A673 (cell line): ENCODE measurements around the gene TECPR2.

Experiments used
- EZH2 ChIP-seq: fragments of 200-600 bp; sonication (generic); IDR thresholded peaks from 2 replicates; pipeline ENCODE4 v1.6.1; 2017; ENCODE audit warnings: borderline replicate concordance, low read depth, mild to moderate bottlenecking, mixed read lengths, antibody characterized with exemption, low read length; ENCODE audit not compliant: poor library complexity, severe bottlenecking
- TF ChIP-seq, protein P1 (sequence below): fragments of 300-800, 200-600 bp; sonication (generic); conservative IDR thresholded peaks from 2 replicates; pipeline ENCODE4 v1.5.1; 2017; ENCODE audit warnings: low read depth, mild to moderate bottlenecking, antibody characterized with exemption, low read length, moderate library complexity, mixed read lengths

- TF ChIP-seq, protein P1, sequence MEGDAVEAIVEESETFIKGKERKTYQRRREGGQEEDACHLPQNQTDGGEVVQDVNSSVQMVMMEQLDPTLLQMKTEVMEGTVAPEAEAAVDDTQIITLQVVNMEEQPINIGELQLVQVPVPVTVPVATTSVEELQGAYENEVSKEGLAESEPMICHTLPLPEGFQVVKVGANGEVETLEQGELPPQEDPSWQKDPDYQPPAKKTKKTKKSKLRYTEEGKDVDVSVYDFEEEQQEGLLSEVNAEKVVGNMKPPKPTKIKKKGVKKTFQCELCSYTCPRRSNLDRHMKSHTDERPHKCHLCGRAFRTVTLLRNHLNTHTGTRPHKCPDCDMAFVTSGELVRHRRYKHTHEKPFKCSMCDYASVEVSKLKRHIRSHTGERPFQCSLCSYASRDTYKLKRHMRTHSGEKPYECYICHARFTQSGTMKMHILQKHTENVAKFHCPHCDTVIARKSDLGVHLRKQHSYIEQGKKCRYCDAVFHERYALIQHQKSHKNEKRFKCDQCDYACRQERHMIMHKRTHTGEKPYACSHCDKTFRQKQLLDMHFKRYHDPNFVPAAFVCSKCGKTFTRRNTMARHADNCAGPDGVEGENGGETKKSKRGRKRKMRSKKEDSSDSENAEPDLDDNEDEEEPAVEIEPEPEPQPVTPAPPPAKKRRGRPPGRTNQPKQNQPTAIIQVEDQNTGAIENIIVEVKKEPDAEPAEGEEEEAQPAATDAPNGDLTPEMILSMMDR: no peak
- no peak for TF ChIP-seq EZH2
Observed at GRCh38 chr14:102363182-102363943, 622 bp downstream of the TECPR2 start.
